ENCODE measurements around the gene PRAC1. TPM values are rescaled to one million over a fixed set of nuclear protein-coding genes. Genes with fewer than 3 reads are reported as not detected.

Gene PRAC1
- total and polyA plus RNA-seq, 8 donors = not detected

DNA sequence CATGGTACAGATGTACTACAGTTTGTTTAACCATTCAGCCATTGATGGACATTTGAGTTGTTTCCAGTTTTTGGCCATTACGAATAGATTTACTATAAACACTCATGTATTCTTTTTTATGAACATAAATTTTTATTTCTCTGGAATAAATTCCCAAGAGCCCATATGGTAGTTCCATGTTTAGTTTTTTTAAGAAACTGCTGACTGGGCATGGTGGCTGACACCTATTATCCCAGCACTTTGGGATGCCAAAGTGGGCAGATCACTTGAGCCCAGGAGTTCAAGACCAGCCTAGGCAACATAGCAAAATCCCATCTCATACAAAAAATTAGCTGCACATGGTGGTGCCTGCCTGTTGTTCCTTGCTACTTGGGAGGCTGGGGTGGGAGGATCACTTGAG is 30.3 kb downstream of the PRAC1 start:
- H3K27me3 ChIP-seq = peaks cover 0 to 49% (median 13%) of the 10 kb centered on the region in 3 donors
- TF ChIP-seq EP300 (IDR thresholded peaks at IDR 0.05) (no peak), POLR2AphosphoS5 (IDR thresholded peaks at IDR 0.05) (no peak), POLR2A (IDR thresholded peaks at IDR 0.05) (no peak), CTCF (IDR thresholded peaks at IDR 0.05) (no peak)

DNA sequence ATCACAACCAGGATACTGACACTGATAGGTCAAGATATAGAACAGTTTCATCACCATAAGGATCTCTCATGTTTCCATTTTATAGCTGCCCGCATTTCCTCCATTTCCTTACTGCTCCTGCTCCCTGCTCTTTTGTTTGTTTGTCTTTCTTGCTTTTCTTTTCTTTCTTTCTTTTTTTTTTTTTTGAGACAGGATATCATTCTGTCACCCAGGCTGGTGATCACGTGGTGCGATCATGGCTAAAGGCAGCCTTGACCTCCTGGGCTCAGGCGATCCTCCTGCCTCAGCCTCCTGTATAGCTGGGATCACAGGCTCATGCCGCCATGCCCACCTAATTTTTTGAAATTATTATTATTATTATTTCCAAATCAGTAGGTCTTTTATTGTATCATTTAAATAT is 31.7 kb downstream of the PRAC1 start:
- Histone ChIP-seq H3K27ac (no peak overlapping the region), H3K27me3 (peaks cover 0 to 46% (median 13%) of the 10 kb centered on the region in 3 donors), H3K36me3 (no peaks in the 10 kb centered on the region), H3K9me3 (peaks cover 0 to 6% (median 3%) of the 10 kb centered on the region in 4 donors), H3K4me3 (no peak overlapping the region), H3K4me1 (no peaks in the 10 kb centered on the region)
- WGBS, 5 donors = 81 to 90% (median 83%) methylated on average over 5 of the region's 5 CpGs
- intact Hi-C loops (cut with DNase I; ENCODE audit: low total_unique reads) = no loop called here
- TF ChIP-seq POLR2A (IDR thresholded peaks at IDR 0.05) = no peak
- no peak for TF ChIP-seq POLR2AphosphoS5 (IDR thresholded peaks at IDR 0.05)
- no peak for TF ChIP-seq EP300 (IDR thresholded peaks at IDR 0.05)
- TF ChIP-seq CTCF (IDR thresholded peaks at IDR 0.05) = no peak
- no peak for DNase-seq

More for the DNA sequence above, 30.3 kb downstream of the PRAC1 start:
- Histone ChIP-seq H3K4me3 (no peak overlapping the region), H3K4me1 (no peaks in the 10 kb centered on the region), H3K36me3 (no peaks in the 10 kb centered on the region), H3K9me3 (peaks cover 0 to 6% (median 3%) of the 10 kb centered on the region in 4 donors), H3K27ac (no peak overlapping the region)
- DNase-seq = no peak
- intact Hi-C loops (cut with DNase I; ENCODE audit: low total_unique reads) = no loop called here
- WGBS, 5 donors = 84 to 95% (median 85%) methylated on average over 1 of the region's 1 CpG

- Histone ChIP-seq H3K36me3 (no peaks in the 10 kb centered on the region), H3K4me3 (no peak overlapping the region), H3K4me1 (peaks cover 5 to 8% (median 7%) of the 10 kb centered on the region in 4 donors), H3K9me3 (no peaks in the 10 kb centered on the region), H3K27ac (no peak overlapping the region), H3K27me3 (peaks cover 5 to 93% (median 24%) of the 10 kb centered on the region in 3 donors)
- intact Hi-C loops (cut with DNase I; ENCODE audit: low total_unique reads) = no loop called here
- TF ChIP-seq POLR2A (IDR thresholded peaks at IDR 0.05) (no peak), POLR2AphosphoS5 (IDR thresholded peaks at IDR 0.05) (no peak), CTCF (IDR thresholded peaks at IDR 0.05) (no peak), EP300 (IDR thresholded peaks at IDR 0.05) (no peak)
- WGBS, 5 donors = 84 to 95% (median 91%) methylated on average over 1 of the region's 1 CpG
- DNase-seq = no peak
These were observed 40.7 kb downstream of the PRAC1 start for GRCh38 chr17:48681609-48682008.

DNA sequence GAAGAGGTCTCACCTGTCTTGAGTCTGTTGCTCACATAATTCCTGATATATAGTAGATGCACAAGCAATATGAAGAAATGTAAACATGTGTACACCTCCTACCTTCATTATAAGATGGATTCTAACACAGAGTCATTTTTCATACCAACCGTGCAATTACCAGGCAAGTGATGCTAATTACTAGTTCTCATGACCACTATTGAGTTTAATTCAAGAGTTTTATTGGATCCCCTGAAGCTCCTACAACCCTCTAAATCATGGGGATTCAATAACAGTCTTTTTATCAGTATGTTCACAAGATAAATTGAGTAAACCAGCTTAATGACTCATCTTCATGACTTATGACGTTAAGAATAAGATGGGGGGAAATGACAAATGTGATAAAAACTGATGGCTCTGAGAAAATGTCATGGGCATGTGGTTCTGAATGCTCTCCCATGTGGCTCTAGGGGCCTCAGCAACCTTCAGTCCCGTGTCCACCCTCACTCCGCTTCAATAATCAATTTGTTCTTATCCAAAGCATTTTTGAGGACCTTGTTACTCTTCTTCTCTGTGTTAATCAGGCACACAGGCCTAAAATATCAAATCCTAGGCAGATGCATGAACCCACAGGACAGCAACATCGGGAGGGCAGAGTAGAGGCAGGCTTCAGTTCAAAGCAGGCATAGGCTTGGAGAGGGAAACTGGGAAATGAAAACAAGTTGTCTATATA is 42.8 kb downstream of the PRAC1 start:
- intact Hi-C loops (cut with DNase I; ENCODE audit: low total_unique reads) = loop anchor here (5.0 to 10.0 kb wide), 3 partner anchors 108 to 355 kb away; no protein-coding TSS in a partner anchor
- H3K9me3 ChIP-seq = no peaks in the 10 kb centered on the region
- no peak overlapping the region for H3K4me3 ChIP-seq
- peaks cover 5 to 8% (median 7%) of the 10 kb centered on the region in 4 donors for H3K4me1 ChIP-seq
- H3K27me3 ChIP-seq = peaks cover 5 to 91% (median 24%) of the 10 kb centered on the region in 3 donors
- TF ChIP-seq POLR2A (IDR thresholded peaks at IDR 0.05) (no peak), CTCF (IDR thresholded peaks at IDR 0.05) (no peak), EP300 (IDR thresholded peaks at IDR 0.05) (no peak), POLR2AphosphoS5 (IDR thresholded peaks at IDR 0.05) (no peak)
- no peaks in the 10 kb centered on the region for H3K36me3 ChIP-seq
- WGBS, 5 donors = 78 to 85% (median 82%) methylated on average over 5 of the region's 5 CpGs
- no peak overlapping the region for H3K27ac ChIP-seq
- DNase-seq = no peak

All from stomach (tissue), 9 donors.